Measurements from ENCODE around the gene HOXA10.

The HOXA10 gene

DNA sequence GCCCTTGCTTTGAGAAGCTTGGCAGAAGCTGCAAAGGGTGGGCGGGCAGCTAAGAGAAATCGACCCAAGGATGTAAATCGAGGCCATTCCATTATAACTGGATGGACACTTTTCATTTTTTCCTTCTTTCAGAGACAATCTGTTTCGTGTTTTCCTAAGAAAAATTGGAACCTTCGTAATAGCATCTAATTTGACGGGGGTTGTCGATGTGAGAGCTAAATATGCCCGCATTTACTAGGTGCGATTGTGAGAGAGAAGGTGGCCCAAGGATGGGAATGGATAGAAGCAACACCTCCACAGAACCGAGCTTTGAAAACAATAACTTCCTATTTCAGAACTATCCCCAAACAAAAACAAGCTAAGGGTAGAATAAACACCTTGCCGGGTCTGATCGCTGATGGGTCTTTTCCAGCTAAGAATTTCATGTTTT, 42.7 kb downstream of the HOXA10 start:
- TF ChIP-seq, protein P1, sequence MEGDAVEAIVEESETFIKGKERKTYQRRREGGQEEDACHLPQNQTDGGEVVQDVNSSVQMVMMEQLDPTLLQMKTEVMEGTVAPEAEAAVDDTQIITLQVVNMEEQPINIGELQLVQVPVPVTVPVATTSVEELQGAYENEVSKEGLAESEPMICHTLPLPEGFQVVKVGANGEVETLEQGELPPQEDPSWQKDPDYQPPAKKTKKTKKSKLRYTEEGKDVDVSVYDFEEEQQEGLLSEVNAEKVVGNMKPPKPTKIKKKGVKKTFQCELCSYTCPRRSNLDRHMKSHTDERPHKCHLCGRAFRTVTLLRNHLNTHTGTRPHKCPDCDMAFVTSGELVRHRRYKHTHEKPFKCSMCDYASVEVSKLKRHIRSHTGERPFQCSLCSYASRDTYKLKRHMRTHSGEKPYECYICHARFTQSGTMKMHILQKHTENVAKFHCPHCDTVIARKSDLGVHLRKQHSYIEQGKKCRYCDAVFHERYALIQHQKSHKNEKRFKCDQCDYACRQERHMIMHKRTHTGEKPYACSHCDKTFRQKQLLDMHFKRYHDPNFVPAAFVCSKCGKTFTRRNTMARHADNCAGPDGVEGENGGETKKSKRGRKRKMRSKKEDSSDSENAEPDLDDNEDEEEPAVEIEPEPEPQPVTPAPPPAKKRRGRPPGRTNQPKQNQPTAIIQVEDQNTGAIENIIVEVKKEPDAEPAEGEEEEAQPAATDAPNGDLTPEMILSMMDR (IDR thresholded peaks at IDR 0.05; ENCODE audit: insufficient read depth, low read length, poor library complexity, severe bottlenecking): no peak
- H3K36me3 ChIP-seq (ENCODE audit: control insufficient read depth, insufficient read depth, low read length): no peaks in the 10 kb centered on the region
- no peak overlapping the region for H3K4me3 ChIP-seq (replicated peaks; ENCODE audit: low read depth, low read length)
- H3K27me3 ChIP-seq (replicated peaks; ENCODE audit: control insufficient read depth, insufficient read depth, low read length): no peaks in the 10 kb centered on the region
- no peak for DNase-seq (ENCODE audit: extremely low read depth, insufficient read length)

DNA sequence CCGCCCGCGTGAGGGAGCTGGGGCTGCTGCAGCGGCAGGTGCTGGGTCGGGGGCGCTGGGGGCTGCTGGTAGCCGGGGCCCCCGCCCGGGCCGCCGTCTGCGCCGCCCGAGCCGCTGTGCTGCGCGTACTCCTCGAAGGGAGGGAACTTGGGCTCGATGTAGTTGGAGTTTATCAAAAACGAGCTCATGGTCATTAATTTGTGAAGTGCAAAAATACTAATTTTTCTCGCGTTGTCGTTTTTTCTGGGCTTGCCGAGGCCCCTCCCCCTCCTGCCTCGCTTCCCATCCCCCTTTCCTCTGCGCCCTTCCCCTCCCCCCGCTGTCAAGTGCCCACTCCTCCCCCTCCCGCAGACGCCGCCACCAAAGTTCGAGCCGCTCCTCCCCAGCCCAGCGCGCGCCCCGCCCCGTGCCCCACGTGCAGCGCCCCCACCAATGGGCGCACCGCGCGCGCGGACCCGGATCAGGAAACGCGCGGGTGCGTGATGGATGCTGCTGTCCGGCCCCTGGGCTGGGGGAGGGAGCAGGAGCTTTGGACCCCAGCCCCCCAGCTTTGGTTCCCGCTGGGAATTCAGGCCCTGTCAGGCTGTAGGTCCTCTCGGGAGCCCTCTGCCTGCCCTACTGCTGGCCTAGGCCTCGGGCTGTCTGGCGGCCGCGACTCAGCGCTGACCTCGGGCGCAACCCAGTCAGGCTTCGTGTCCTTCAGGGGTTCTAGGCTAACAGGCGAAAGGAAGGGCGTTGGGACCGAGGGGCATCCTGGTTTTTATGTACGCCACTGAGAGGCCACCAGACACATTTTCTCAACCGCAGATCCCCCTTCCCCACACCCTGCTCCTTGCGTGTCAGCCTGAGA, 43.4 kb downstream of the HOXA10 start, which contains the start of gene HOXA4:
Gene HOXA4 (minus strand): TSS at position 218 of the 850 bp plus-strand sequence. CDS start 24 bp downstream, at position 194.
- no peaks in the 10 kb centered on the region for H3K36me3 ChIP-seq (ENCODE audit: control insufficient read depth, insufficient read depth, low read length)
- peak; percentile 53 for DNase-seq (ENCODE audit: extremely low read depth, insufficient read length)
- no peaks in the 10 kb centered on the region for H3K27me3 ChIP-seq (replicated peaks; ENCODE audit: control insufficient read depth, insufficient read depth, low read length)
- H3K4me3 ChIP-seq (replicated peaks; ENCODE audit: low read depth, low read length): peak within 1 kb of the TSS; percentile 44
- TF ChIP-seq, protein P1 (IDR thresholded peaks at IDR 0.05; ENCODE audit: insufficient read depth, low read length, poor library complexity, severe bottlenecking): no peak

DNA sequence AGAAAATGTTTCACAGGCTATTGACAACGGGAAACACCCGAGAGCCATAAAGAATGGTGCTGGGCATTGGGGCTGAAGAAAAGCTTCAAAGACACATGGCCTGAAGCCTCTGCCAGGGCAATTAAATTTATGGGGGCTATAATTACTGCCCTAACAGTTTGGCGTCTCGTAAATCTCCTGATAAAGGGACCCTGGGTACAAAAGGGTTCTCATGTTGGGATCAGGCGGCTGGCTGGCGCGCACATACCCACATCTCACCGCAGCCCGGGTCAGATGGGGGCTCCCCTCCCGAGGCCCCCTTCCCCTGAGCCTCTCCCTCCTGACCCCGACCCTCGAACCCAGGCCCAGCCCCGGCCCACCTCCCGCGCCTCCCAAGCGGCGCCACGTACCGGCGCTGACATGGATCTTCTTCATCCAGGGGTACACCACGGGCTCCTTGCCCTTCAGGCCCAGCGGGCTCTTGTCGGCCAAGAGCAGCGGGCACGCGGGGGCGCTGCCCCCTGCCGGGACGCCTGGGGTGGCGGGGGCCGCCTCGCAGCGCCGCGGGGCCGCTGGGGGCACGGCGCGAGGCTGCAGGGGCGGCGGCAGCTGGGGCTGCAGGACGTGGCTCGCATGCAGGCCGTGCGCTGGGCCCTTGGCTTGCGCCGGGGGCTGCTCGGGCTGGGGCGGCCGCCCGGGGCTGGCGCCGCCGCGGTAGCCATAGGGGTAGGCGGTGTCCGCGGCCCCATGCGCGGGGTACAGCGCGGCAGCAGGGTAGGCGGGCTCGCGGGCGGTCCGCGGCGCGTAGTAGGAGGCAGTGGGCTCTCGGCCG, 44.2 kb downstream of the HOXA10 start:
- TF ChIP-seq, protein P1 (IDR thresholded peaks at IDR 0.05; ENCODE audit: insufficient read depth, low read length, poor library complexity, severe bottlenecking): no peak
- DNase-seq (ENCODE audit: extremely low read depth, insufficient read length): no peak
- no peaks in the 10 kb centered on the region for H3K36me3 ChIP-seq (ENCODE audit: control insufficient read depth, insufficient read depth, low read length)
- no peak overlapping the region for H3K4me3 ChIP-seq (replicated peaks; ENCODE audit: low read depth, low read length)
- H3K27me3 ChIP-seq (replicated peaks; ENCODE audit: control insufficient read depth, insufficient read depth, low read length): no peaks in the 10 kb centered on the region

DNA sequence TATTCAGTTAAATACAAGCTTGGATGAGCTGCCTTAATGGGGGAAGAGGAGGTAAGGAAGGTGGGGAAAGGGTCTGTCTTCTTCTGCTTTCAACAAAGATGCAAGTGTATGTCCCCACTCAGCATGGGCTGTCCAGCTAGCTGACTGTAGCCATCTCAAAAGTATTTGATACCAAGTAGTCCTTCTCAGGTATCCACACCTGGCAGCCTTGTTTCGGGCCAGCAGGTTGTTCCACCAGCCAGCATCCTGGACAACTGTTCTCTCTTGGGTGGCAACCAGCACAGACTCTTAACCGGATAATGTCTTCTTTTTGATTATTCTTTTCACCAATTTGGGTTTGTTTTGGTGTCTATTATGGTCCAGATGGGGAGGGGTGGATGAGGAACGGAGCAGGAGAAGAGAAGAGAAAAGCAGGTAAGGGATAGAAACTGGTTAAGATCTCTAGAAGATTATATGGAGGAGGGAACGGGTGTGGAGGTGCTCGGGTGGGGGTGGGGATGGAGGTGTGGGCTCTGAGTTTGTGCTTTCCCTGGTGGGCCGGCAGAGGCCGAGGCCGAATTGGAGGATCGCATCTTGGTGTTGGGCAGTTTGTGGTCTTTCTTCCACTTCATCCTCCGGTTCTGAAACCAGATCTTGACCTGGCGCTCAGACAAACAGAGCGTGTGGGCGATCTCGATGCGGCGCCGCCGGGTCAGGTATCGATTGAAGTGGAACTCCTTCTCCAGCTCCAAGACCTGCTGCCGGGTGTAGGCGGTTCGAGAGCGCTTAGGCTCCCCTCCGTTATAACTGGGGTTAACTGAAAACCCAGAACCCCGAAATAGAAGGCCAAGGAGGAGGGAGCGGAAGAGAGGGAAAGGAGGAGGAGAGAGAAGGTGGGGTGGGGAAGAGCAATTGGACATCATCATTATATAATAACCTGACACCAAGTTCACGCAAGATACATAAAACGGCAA, 45.1 kb downstream of the HOXA10 start:
- H3K36me3 ChIP-seq (ENCODE audit: control insufficient read depth, insufficient read depth, low read length): no peaks in the 10 kb centered on the region
- no peaks in the 10 kb centered on the region for H3K27me3 ChIP-seq (replicated peaks; ENCODE audit: control insufficient read depth, insufficient read depth, low read length)
- TF ChIP-seq, protein P1 (IDR thresholded peaks at IDR 0.05; ENCODE audit: insufficient read depth, low read length, poor library complexity, severe bottlenecking): no peak
- DNase-seq (ENCODE audit: extremely low read depth, insufficient read length): no peak
- H3K4me3 ChIP-seq (replicated peaks; ENCODE audit: low read depth, low read length): no peak overlapping the region

DNA sequence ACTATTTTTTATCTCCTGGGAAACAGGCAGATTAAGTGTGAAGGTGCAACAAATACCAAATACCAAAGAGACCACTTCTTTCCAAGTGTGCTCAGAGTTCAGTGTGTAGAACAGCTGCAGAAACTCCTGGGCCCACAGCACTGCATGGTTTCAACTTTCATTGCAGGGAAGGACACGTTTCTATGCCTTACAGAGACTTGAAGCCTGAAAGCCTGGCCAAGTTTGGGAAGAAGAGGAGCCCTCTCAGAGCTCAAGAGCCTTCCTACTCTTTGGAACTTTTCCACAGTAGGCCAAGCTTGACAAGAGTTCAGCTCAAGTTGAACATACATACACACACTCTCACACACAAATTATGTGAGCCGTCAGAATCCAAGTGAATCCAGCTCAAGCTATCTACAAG, 46.1 kb downstream of the HOXA10 start:
- H3K4me3 ChIP-seq (replicated peaks; ENCODE audit: low read depth, low read length): no peak overlapping the region
- no peaks in the 10 kb centered on the region for H3K36me3 ChIP-seq (ENCODE audit: control insufficient read depth, insufficient read depth, low read length)
- no peak for DNase-seq (ENCODE audit: extremely low read depth, insufficient read length)
- TF ChIP-seq, protein P1 (IDR thresholded peaks at IDR 0.05; ENCODE audit: insufficient read depth, low read length, poor library complexity, severe bottlenecking): no peak
- H3K27me3 ChIP-seq (replicated peaks; ENCODE audit: control insufficient read depth, insufficient read depth, low read length): no peaks in the 10 kb centered on the region

All from GM06990 (cell line).